ENCODE results near the gene CDK5. TPM values are rescaled to one million over a fixed set of nuclear protein-coding genes. Genes with fewer than 3 reads are reported as not detected.

CDK5 gene
- total and polyA plus RNA-seq, 9 of the 15 experiments (the other 6 are each of a cell fraction or from before 2014, with no cell fraction given): 3.2 to 38.0 (median 27.5) TPM

- TF ChIP-seq VEZF1 (CRISPR knock-in tag; IDR thresholded peaks at IDR 0.05) (peak; percentile 91), TARDBP (IDR thresholded peaks at IDR 0.05) (peak; percentile 76; the same call in 1 of the 2 replicates), RB1 (IDR thresholded peaks at IDR 0.05; ENCODE audit: low read depth) (peak; percentile 80), ARID2 (IDR thresholded peaks at IDR 0.05) (peak; percentile 53; the same call in 1 of the 2 replicates), ZNF449 (CRISPR knock-in tag; IDR thresholded peaks at IDR 0.05) (peak; percentile 27; the same call in 1 of the 2 replicates), ZNF644 (tag; IDR thresholded peaks at IDR 0.05; ENCODE audit: low read depth) (peak; percentile 72; the same call in 1 of the 2 replicates), PRPF4 (IDR thresholded peaks at IDR 0.05; ENCODE audit: insufficient read depth, low read depth, low read length, poor library complexity, severe bottlenecking) (no peak), E2F1 (CRISPR knock-in tag; IDR thresholded peaks at IDR 0.05) (peak; percentile 79), SNIP1 (IDR thresholded peaks at IDR 0.05; ENCODE audit: low read depth) (no peak), ESRRA (IDR thresholded peaks at IDR 0.05; ENCODE audit: borderline replicate concordance, low read depth) (peak; percentile 76), DMBX1 (CRISPR knock-in tag; IDR thresholded peaks at IDR 0.05; ENCODE audit: borderline replicate concordance) (peak; percentile 60; the same call in 1 of the 2 replicates), SP1 (CRISPR knock-in tag; IDR thresholded peaks at IDR 0.05) (peak; percentile 97), POLR2B (IDR thresholded peaks at IDR 0.05; ENCODE audit: low read depth, partially characterized antibody) (peak; percentile 62), BCL6 (CRISPR knock-in tag; IDR thresholded peaks at IDR 0.05) (0 out of 2 replicates have a peak, but pooled peaks have one; percentile 48), HMG20B (CRISPR knock-in tag; IDR thresholded peaks at IDR 0.05) (no peak), NRF1 (conservative IDR thresholded peaks at IDR 0.05 in 1 of 2, IDR thresholded peaks at IDR 0.05 in 1 of 2) (peak; percentile 91 to 92), MLLT1 (IDR thresholded peaks at IDR 0.05) (peak in 1 of 2 experiments; percentile 97; a peak in 2 of 4 replicates), PHF8 (IDR thresholded peaks at IDR 0.05; ENCODE audit: borderline replicate concordance, low read length) (peak; percentile 82; the same call in 1 of the 2 replicates), RBM14 (IDR thresholded peaks at IDR 0.05; ENCODE audit: borderline replicate concordance, insufficient read depth, low read depth, low read length) (0 out of 2 replicates have a peak, but pooled peaks have one; percentile 51), ELF4 (CRISPR knock-in tag; IDR thresholded peaks at IDR 0.05) (no peak), MTA3 (IDR thresholded peaks at IDR 0.05; ENCODE audit: borderline replicate concordance) (peak; percentile 66), MAX (CRISPR knock-in tag; IDR thresholded peaks at IDR 0.05) (peak; percentile 95)
Observed at GRCh38 chr7:151028131-151028947, 29.4 kb downstream of the CDK5 start, which contains the start of gene ABCB8 (continued).

Measured in K562 (cell line).